Activated CD8-positive, alpha-beta memory T cell treated with anti-CD3 and anti-CD28 coated beads for 24 hours (primary cell): ENCODE measurements around the gene EVI2B.
"Not testable (repeated sequence)": the region's sequence is repeated elsewhere in the genome, so short reads cannot be mapped to it uniquely, and the experiment has no call there.

Experiments used
- DNase-seq: peaks from one replicate; pipeline ENCODE4 v3.0.0-alpha.2; 2020

Gene EVI2B

GRCh38 chr17:31310260-31310659 is 3.6 kb downstream of the EVI2B start:
- DNase-seq, result no peak

- DNase-seq, result no peak
Observed at GRCh38 chr17:31309556-31309955, 4.3 kb downstream of the EVI2B start.

- DNase-seq, result no peak
Observed at GRCh38 chr17:31308372-31309334, 5.2 kb downstream of the EVI2B start.

GRCh38 chr17:31307640-31308039 is 6.2 kb downstream of the EVI2B start:
- no peak for DNase-seq

- DNase-seq, result no peak
Observed at GRCh38 chr17:31299624-31300023, 14.2 kb downstream of the EVI2B start.

- no peak for DNase-seq
Observed at GRCh38 chr17:31297090-31297489, 16.8 kb downstream of the EVI2B start, which contains the start of gene OMG. TSS of gene OMG (minus strand) at chr17:31297239. CDS start at chr17:31296331, 908 bp downstream.

- no peak for DNase-seq
Observed at GRCh38 chr17:31296142-31296541, 17.7 kb downstream of the EVI2B start.

- no peak for DNase-seq
Observed at GRCh38 chr17:31295489-31295871, 18.4 kb downstream of the EVI2B start.

GRCh38 chr17:31294820-31295488 is 18.9 kb downstream of the EVI2B start:
- no peak for DNase-seq

GRCh38 chr17:31294231-31294630 is 19.6 kb downstream of the EVI2B start:
- no peak for DNase-seq

GRCh38 chr17:31293581-31293980 is 20.3 kb downstream of the EVI2B start:
- no peak for DNase-seq

- DNase-seq, result no peak
Observed at GRCh38 chr17:31291820-31292219, 22.0 kb downstream of the EVI2B start.

- DNase-seq, result no peak
Observed at GRCh38 chr17:31289790-31290189, 24.1 kb downstream of the EVI2B start.

GRCh38 chr17:31287932-31288331 is 25.9 kb downstream of the EVI2B start:
- not testable (repeated sequence) for DNase-seq

- no peak for DNase-seq
Observed at GRCh38 chr17:31286587-31286986, 27.3 kb downstream of the EVI2B start.

- no peak for DNase-seq
Observed at GRCh38 chr17:31283841-31284240, 30.0 kb downstream of the EVI2B start.

- DNase-seq, result no peak
Observed at GRCh38 chr17:31281061-31281460, 32.8 kb downstream of the EVI2B start.

- DNase-seq, result no peak
Observed at GRCh38 chr17:31279401-31279800, 34.5 kb downstream of the EVI2B start.

GRCh38 chr17:31275116-31275515 is 38.7 kb downstream of the EVI2B start:
- DNase-seq, result no peak

- no peak for DNase-seq
Observed at GRCh38 chr17:31274252-31274651, 39.6 kb downstream of the EVI2B start.

- no peak for DNase-seq
Observed at GRCh38 chr17:31273516-31273915, 40.3 kb downstream of the EVI2B start.

- no peak for DNase-seq
Observed at GRCh38 chr17:31272803-31273202, 41.1 kb downstream of the EVI2B start.

GRCh38 chr17:31272236-31272635 is 41.6 kb downstream of the EVI2B start:
- DNase-seq, result no peak

GRCh38 chr17:31269578-31269983 is 44.3 kb downstream of the EVI2B start:
- DNase-seq, result no peak
